RWPE1 (cell line): ENCODE measurements around the gene DPM1.

ENCODE experiments used
- CTCF ChIA-PET: fragments of 350-600 bp; sonication (Branson Sonifier 250); formaldehyde crosslinking; extraction: SDS; loops from one replicate; lab custom pipeline; 2021; lab: Yijun Ruan, JAX
- POLR2A ChIA-PET: fragments of 400-600 bp; formaldehyde crosslinking; extraction: SDS; loops from one replicate; lab custom pipeline; 2020; ENCODE audit warnings: antibody characterized with exemption; ENCODE audit not compliant: low non-redundant PET; lab: Yijun Ruan, JAX
- DNase-seq: peaks from one replicate; pipeline ENCODE4 v3.0.0; 2012; ENCODE audit warnings: low spot score
- H3K27ac ChIP-seq: fragments of 450-650 bp; 2 replicates; pipeline ENCODE4 v1.5.1; 2017
- TF ChIP-seq, protein P1 (sequence below): fragments of 450-650 bp; conservative IDR thresholded peaks from 2 replicates; pipeline ENCODE4 v1.5.1; 2017; ENCODE audit warnings: low read depth, mild to moderate bottlenecking

Gene DPM1

DNA sequence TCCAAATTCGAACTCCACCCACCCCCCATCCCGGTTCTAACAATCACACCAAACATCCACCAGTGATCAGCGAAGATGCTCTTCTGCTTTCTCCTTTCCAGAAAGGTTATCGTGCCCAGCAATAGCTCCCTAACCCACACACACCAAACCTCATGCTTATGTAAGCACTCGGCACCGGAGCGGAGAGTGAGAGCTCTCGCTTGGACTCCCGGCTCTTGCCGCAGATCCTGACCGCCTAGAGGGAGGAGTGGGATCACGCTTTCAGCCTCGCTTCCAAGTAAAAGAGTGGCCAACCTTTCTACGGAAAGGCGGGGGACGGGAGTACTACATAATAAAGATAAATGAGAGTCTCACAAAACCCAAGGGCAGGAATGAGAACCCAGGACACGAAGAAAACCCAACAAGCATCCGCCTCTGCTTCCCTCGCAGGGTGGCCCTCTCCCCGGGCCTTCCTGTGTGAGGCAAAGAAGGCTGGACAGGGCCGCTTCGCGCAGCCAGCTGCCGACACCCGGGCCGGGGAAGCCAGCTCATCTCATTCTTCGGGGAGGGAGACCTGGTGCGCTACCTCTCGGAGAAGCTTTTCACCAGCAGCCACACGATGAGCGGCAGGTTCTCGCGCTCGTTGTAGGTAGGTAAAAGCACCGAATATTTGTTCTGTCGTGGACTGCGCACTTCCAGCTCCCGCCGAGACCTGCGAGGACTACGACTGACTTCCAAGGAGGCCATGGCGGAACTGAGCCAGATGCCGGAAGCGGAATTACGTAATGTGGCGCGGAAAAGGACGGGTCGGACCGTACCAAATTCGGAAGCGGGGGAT, at the start of gene DPM1:
DPM1 (minus strand) TSS at position 735 of the 817 bp plus-strand sequence; CDS start at position 726, 9 bp downstream.
- peak; percentile 95 for DNase-seq
- peak within 1 kb of the TSS; percentile 80 for H3K27ac ChIP-seq
- CTCF ChIA-PET, result interaction anchor here (0.5 to 2.7 kb wide), 12 partner anchors 13 to 842 kb away, joined by 3 to 11 read pairs (median 4); partner anchors contain the start of gene BCAS4
- TF ChIP-seq, protein P1, sequence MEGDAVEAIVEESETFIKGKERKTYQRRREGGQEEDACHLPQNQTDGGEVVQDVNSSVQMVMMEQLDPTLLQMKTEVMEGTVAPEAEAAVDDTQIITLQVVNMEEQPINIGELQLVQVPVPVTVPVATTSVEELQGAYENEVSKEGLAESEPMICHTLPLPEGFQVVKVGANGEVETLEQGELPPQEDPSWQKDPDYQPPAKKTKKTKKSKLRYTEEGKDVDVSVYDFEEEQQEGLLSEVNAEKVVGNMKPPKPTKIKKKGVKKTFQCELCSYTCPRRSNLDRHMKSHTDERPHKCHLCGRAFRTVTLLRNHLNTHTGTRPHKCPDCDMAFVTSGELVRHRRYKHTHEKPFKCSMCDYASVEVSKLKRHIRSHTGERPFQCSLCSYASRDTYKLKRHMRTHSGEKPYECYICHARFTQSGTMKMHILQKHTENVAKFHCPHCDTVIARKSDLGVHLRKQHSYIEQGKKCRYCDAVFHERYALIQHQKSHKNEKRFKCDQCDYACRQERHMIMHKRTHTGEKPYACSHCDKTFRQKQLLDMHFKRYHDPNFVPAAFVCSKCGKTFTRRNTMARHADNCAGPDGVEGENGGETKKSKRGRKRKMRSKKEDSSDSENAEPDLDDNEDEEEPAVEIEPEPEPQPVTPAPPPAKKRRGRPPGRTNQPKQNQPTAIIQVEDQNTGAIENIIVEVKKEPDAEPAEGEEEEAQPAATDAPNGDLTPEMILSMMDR, result no peak
- POLR2A ChIA-PET, result interaction anchor here (0.5 to 2.0 kb wide), 6 partner anchors 11 to 717 kb away, joined by 3 to 10 read pairs (median 6); partner anchors contain the start of gene ADNP

DNA sequence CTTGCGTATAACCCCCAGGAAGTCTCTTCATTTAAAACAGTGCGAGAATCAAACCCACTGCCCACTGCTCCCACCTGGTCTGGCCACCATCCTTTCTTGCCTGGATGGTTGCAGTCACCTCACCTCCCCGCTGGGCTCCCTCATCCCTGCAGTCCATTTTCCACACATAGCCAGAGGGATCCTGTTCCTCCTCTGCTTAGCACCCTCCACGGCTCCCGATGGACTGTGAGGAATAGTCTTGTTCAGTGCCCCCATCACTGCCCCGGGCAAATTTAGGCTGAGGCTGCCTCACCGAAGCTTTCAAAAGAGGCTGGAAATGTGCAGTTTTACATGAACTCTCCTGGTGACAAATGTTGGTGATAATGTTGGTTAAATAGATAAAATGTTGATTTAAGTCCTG, 46.9 kb upstream of the DPM1 start:
- POLR2A ChIA-PET, result no interaction called here
- no peak overlapping the region for H3K27ac ChIP-seq
- TF ChIP-seq, protein P1, result no peak
- no peak for DNase-seq
- CTCF ChIA-PET, result interaction anchor here (0.6 to 1.0 kb wide), 2 partner anchors 12 to 327 kb away, joined by 4 read pairs; no protein-coding TSS in a partner anchor

DNA sequence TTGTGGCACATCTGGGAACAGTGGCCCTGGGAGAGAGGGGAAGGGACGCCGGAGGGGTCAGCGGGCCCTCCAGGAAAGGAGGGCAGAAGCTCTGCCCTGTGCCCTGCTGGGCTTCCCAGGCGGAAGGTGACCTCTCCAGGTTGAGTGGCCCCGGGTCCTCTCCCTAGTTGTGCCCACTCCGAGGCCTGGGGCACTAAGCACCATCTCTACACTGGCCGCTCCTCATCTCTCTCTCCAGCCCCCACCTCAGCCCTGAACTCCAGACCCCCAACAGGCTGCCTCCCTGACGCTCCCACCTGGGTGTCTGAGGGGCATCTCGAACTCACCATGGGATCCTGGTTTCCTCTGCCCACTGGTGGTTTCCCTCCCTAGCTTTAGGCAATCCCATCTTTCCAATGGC, 46.4 kb upstream of the DPM1 start:
- ChIA-PET POLR2A (no interaction called here), CTCF (no interaction called here)
- H3K27ac ChIP-seq, result no peak overlapping the region
- DNase-seq, result no peak
- TF ChIP-seq, protein P1, result no peak

DNA sequence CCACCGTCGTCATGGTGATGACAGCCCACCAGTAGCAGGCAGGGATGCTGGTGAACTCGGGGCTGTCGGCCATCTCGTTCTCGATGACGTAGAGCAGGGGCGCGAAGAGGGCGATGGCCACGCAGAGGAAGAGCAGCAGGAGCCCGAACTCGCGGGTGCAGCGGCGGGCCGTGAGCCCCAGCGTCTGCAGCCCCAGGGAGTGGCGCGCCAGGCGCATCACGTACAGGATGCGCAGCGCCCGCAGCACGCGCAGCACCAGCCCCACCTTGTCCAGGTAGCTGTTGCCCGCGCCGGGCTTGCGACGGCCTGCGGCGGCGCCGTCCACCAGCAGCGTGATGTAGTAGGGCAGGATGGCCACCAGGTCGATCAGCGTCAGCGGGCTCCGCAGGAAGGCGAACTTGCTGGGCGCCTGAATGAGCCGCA, 46.0 kb upstream of the DPM1 start:
- POLR2A ChIA-PET, result no interaction called here

DNA sequence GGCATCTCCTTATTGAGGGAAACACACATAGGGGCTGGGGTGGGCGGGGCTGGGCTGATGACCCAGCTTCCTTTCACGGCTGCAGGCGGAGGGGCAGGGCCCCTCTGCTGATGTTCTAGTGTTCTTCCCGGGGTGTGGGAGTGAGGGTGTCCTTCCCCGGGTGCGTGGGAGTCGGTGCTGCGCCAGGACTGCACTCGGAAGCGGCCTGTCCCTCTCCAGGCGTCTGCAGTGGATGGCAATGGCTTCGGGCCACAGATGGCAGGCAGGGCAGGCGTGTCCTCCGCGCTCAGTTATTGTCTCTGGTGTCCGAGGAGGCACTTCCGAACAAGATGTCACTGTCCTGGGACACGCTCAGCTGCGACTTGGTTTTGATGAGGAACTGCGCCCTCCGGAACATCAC, 45.4 kb upstream of the DPM1 start:
- ChIA-PET CTCF (interaction anchor here (0.6 kb wide), 1 partner anchor 596 kb away, joined by 3 read pairs; no protein-coding TSS in a partner anchor), POLR2A (no interaction called here)
- TF ChIP-seq, protein P1, result no peak

More for the DNA sequence above, 46.0 kb upstream of the DPM1 start:
- no peak for DNase-seq
- TF ChIP-seq, protein P1, result no peak
- CTCF ChIA-PET, result no interaction called here
- no peak overlapping the region for H3K27ac ChIP-seq

DNA sequence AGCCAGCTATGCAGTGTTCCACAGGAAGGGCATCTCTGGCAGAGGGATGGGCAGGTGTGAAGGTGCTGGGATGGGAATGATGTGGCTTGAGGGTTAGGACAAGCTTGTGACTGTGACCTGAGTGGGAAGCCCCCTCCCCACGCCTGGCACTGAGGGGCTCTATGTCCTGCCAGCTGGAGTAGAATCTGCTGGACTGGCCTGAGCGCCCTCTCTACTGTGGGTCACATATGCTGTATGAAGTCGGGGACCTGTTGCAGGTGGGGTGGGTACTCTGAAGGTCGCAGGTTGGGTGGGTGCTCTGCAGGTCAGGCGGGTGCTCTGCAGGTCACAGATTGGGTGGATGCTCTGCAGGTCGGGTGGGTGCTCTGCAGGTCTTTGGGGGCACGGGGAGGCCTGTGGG, 44.3 kb upstream of the DPM1 start:
- POLR2A ChIA-PET, result no interaction called here

More for the DNA sequence above, 45.4 kb upstream of the DPM1 start:
- H3K27ac ChIP-seq, result no peak overlapping the region
- DNase-seq, result no peak

More for the DNA sequence above, 44.3 kb upstream of the DPM1 start:
- no peak for DNase-seq
- CTCF ChIA-PET, result interaction anchor here (0.7 to 0.9 kb wide), 2 partner anchors 9 to 10 kb away, joined by 3 to 4 read pairs; no protein-coding TSS in a partner anchor
- TF ChIP-seq, protein P1, result no peak
- H3K27ac ChIP-seq, result no peak overlapping the region
